GM10266 (cell line): ENCODE results near the gene KRT6B.
"Not testable (repeated sequence)": the region's sequence is repeated elsewhere in the genome, so short reads cannot be mapped to it uniquely, and the experiment has no call there.

Experiments used
- DNase-seq: peaks from one replicate; pipeline ENCODE4 v3.0.0; 2012; ENCODE audit errors: extremely low spot score
- CTCF ChIP-seq: IDR thresholded peaks from 2 replicates; pipeline ENCODE4 v1.5.1; 2012; ENCODE audit warnings: mild to moderate bottlenecking, low read depth; ENCODE audit not compliant: control insufficient read depth, insufficient read depth; ENCODE audit errors: missing control alignments

KRT6B gene

DNA sequence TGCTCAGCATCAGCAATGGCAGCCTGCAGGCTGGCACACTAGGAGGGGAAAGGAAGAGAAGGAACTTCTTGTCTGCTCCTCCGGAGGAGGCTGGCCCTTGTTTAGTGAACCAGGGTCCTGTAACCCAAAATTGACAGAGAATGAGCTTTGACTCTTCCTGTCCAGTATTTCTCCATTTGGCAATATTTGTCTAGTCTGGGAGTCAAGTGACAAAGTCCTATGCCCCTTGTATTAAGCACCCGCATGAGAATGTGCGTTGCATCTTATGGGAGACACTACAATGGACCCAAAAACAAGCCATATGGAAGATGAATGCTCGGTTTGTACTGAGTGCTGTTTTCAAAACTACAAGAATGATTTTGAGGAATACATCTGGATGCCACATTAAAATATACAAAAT is 17.9 kb upstream of the KRT6B start:
- no peak for DNase-seq
- TF ChIP-seq CTCF, result no peak

DNA sequence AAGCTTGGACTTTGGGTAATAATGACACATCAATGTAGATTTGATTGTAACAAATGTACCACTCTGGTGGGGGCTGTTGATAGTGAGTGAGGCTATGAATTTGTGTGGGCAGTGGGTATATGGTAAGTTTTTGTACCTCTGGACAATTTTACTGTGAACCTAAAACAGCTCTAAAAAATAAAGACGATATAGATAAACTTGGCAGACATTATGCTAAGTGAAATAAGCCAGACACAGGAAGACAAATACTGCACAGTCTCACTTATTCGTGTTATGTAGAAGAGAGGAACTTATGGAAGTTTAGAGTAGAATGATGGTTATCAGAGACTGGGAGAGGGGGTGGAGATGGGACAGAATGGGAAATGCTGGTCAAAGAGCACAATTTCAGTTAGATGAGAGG is 13.0 kb upstream of the KRT6B start:
- TF ChIP-seq CTCF, result no peak

DNA sequence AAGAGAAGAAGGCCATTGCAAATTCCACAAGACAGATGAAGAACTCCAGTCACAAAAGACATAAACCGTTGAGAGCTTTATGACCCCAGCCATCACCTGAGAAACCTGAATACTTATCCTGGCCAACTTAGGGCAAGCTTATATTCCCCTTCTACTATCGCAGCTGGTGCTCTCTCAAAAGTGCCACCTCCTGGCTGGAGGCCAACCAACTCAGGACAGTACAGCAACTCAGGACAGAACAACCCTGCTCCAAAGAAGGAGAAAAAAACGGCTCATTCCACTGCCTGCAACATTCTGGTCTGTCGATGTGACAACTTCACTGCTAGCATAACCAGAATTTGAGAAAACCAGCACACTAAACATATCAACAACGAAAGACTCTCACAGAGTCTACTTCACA is 9.7 kb upstream of the KRT6B start:
- DNase-seq, result no peak
- no peak for TF ChIP-seq CTCF

More for the DNA sequence above, 13.0 kb upstream of the KRT6B start:
- DNase-seq, result no peak

DNA sequence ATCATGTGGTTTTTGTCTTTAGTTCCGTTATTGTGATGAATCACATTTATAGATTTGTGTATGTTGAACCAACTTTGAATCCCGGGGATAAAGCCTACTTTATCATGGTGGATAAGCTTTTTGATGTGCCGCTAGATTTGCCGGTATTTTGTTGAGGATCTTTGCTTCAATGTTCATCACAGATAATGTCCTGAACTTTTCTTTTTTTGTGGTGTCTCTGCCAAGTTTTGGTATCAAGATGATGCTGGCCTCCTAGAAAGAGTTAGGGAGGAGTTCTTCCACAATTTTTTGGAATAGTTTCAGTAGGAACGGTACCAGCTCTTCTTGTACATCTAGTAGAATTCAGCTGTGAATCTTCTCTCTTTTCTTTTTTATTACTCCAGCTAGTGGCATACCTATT is 6.9 kb upstream of the KRT6B start:
- no peak for DNase-seq
- no peak for TF ChIP-seq CTCF

GRCh38 chr12:52455821-52456220 is 3.9 kb upstream of the KRT6B start:
- DNase-seq, result no peak
- TF ChIP-seq CTCF, result no peak

GRCh38 chr12:52454411-52455201 is 2.7 kb upstream of the KRT6B start:
- DNase-seq, result no peak
- TF ChIP-seq CTCF, result no peak

DNA sequence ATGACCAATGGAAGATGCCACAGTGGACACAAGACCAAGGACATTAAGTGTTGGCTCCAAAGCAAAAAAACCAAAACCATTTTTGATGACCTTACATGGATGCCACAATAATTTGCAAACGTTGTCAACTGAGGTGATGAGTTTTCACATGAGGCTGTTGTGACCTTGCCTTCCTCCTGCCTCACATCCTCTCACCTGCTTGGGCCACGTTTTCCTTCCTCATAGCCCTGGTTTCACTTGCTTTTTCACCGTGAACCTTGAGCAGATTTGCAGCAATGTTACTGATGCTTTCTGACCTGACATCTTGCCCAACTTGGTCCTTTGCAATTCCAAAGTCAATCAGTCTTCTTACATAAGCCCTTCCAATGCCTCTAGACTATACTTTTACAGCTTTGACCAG is 3.7 kb downstream of the KRT6B start:
- TF ChIP-seq CTCF, result no peak
- DNase-seq, result no peak

DNA sequence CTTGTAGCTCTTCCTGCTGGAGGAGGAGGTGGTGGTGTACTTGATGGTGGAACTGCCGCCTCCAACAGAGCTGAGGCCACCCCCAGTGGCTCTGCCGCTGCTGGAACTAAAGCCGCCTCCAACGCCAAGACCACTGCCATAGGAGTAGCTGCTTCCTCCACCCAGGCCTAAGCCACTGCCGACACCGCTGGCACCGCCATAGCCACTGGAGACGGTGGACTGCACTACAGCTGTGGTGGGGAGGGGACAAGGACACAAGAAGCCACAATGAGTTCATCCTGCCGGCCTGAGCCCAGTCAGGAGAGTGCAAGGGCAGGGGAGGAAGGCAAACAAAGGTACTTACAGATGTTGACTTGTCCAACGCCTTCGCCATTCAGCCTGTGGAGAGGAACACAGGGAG is 4.8 kb downstream of the KRT6B start:
- DNase-seq, result not testable (repeated sequence)
